ENCODE data around the gene METTL23.

The METTL23 gene

DNA sequence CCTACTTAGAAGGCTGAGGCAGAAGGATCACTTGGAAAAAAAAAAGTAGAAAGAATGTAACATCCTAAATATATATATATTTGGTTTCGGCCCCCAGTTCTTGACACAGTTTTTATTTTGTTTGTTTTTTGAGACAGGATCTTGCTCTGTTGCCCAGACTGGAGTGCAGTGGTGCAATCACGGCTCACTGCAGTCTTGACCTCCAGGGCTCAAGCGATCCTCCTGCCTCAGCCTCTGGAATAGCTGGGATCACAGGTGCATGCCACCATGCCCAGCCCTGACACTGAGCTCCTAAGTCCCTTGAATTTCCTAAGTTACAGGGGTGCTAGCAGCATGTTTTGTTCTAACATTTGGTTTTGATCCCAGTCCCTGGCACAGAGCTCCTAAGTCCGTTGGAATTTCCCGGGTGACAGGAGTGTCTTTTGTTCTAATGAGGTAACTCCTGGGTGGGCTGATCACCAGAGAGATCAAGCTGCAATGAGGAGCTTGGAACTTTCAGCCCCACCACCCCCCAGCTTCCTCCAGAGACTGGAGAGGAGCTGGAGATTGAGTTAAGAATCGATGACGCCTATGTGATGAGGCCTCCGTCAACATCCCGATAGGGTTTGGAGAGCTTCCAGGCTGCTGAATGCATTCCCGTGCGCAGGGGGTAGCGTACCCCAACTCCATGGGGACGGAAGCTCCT is 35.9 kb upstream of the METTL23 start:
- TF ChIP-seq, protein P1, sequence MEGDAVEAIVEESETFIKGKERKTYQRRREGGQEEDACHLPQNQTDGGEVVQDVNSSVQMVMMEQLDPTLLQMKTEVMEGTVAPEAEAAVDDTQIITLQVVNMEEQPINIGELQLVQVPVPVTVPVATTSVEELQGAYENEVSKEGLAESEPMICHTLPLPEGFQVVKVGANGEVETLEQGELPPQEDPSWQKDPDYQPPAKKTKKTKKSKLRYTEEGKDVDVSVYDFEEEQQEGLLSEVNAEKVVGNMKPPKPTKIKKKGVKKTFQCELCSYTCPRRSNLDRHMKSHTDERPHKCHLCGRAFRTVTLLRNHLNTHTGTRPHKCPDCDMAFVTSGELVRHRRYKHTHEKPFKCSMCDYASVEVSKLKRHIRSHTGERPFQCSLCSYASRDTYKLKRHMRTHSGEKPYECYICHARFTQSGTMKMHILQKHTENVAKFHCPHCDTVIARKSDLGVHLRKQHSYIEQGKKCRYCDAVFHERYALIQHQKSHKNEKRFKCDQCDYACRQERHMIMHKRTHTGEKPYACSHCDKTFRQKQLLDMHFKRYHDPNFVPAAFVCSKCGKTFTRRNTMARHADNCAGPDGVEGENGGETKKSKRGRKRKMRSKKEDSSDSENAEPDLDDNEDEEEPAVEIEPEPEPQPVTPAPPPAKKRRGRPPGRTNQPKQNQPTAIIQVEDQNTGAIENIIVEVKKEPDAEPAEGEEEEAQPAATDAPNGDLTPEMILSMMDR (IDR thresholded peaks at IDR 0.05; ENCODE audit: insufficient read depth, low read length, poor library complexity, severe bottlenecking), result no peak
- Histone ChIP-seq H3K4me3 (replicated peaks; ENCODE audit: low read depth, low read length) (no peak overlapping the region), H3K27me3 (replicated peaks; ENCODE audit: control insufficient read depth, insufficient read depth, low read length) (no peaks in the 10 kb centered on the region; the same call in none of the 2 replicates), H3K36me3 (ENCODE audit: control insufficient read depth, insufficient read depth, low read length) (no peaks in the 10 kb centered on the region)
- no peak for DNase-seq (ENCODE audit: extremely low read depth, insufficient read length)

DNA sequence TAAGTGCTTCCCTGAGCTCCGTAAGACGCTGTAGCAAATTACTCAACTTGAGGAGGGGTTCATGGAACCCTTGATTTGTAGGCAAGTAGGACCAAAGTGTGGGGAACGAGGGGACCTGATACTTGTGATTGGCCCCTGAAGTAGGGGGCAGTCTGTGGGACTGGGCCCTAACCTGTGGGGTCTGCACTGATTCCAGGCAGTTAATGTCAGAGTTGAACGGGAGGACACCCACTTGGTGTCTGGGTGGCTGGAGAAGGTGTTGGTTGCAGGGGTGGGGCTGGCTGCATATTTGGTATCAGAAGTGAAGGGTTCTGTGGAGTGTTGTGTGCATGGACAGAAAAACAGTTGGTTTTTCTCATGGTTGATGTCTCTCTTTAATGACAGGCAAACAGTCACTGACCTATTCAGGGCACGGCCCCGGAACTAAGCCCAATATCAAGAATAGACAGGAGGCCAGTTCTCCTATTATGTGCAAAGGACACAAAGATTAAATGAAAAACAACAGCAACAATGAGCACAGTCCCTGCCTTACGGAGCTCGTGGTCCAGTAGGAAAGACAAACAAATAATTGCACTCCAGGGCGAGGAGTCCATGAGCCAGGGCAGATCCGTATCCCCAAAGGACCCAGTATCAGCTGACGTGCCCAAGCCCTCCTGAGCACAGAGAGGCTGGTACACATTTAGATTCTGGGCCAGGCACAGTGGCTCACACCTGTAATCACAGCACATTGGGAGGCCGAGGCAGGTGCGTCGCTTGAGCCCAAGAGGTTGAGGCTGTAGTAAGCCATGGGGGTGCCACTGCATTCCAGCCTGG is 35.1 kb upstream of the METTL23 start:
- DNase-seq (ENCODE audit: extremely low read depth, insufficient read length), result no peak
- TF ChIP-seq, protein P1 (IDR thresholded peaks at IDR 0.05; ENCODE audit: insufficient read depth, low read length, poor library complexity, severe bottlenecking), result no peak
- Histone ChIP-seq H3K36me3 (ENCODE audit: control insufficient read depth, insufficient read depth, low read length) (no peaks in the 10 kb centered on the region), H3K4me3 (replicated peaks; ENCODE audit: low read depth, low read length) (no peak overlapping the region), H3K27me3 (replicated peaks; ENCODE audit: control insufficient read depth, insufficient read depth, low read length) (no peaks in the 10 kb centered on the region; the same call in 1 of the 2 replicates)

DNA sequence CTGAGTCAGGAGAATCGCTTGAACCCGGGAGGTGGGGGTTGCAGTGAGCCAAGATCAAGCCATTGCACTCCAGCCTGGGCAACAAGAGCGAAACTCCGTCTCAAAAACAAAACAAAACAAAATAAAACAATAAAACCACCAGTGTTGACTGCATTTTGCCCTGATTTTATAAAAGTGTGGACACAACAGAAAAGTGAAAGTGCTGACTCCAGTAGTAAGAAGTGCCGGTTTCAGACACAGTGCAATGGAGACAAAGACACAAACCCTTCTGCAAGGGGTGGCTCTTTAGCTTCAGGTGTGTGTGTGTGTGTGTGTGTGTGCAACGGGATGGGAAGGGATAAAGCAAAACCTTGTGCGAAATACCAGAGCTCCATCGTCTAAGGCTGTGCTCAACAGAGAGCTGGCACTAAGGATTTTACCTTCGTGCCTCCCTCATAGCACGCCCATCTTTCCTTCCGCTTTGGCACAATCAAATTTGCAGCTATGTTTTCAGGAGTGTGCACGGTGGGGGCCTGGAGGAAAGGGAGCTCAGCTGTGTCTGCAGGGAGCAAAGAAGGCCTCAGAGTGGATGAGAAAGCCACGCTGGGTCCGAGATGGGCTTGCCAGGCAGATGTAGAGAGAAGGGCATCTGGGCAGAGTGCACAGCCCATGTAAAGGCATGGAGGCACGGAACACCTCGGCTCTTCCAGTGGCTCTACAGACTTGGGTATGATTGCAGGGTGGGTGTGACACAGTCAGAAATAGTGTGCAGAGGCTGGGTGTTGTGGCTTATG is 31.4 kb upstream of the METTL23 start:
- H3K4me3 ChIP-seq (replicated peaks; ENCODE audit: low read depth, low read length), result no peak overlapping the region
- no peak for DNase-seq (ENCODE audit: extremely low read depth, insufficient read length)
- H3K36me3 ChIP-seq (ENCODE audit: control insufficient read depth, insufficient read depth, low read length), result no peaks in the 10 kb centered on the region
- TF ChIP-seq, protein P1 (IDR thresholded peaks at IDR 0.05; ENCODE audit: insufficient read depth, low read length, poor library complexity, severe bottlenecking), result no peak
- no peaks in the 10 kb centered on the region; the same call in 1 of the 2 replicates for H3K27me3 ChIP-seq (replicated peaks; ENCODE audit: control insufficient read depth, insufficient read depth, low read length)

DNA sequence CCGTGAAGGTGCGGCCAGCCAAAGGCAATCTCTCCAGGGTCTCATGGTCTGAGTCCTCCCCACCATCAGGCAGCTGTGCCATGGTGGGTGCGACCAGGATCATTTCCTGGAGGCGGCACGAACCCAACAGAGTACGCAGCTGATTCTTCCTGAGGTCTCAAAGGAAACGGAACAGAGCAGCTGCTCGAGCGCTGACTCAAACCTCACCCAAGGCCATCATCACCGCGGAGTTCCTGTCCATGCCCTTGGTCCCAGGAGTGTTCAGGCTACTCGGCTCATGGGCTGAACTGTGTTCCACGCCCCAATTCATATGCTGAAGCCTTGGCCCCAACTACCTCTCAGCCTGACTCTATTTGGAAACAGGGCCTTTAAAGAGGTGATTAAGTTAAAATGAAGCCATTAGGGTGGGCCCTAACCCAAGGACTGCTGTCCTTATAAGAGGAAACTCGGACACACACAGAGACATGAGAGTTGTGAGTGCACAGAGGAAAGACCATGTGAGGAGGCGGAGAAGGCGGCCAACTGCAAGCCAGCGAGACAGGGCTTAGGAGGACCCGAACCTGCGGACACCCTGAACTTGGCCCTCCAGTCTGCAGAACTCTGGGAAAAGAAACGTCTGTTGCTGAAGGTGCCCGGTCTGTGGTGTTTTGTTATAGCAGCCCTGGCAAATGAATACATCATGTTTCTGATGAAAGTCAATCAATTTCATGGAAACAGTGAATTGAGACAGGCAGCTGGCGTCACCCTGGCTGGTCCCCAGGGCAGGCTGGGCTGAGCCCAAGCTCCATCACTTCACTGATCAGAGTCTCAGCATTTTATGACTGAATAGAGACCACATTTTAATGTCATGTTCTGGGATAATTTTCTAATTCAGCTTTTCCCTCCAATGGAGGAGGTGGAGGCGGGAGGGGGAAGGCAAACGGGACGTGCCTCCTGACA is 29.6 kb upstream of the METTL23 start:
- TF ChIP-seq, protein P1 (IDR thresholded peaks at IDR 0.05; ENCODE audit: insufficient read depth, low read length, poor library complexity, severe bottlenecking), result no peak
- Histone ChIP-seq H3K36me3 (ENCODE audit: control insufficient read depth, insufficient read depth, low read length) (no peaks in the 10 kb centered on the region), H3K27me3 (replicated peaks; ENCODE audit: control insufficient read depth, insufficient read depth, low read length) (no peaks in the 10 kb centered on the region; the same call in 1 of the 2 replicates), H3K4me3 (replicated peaks; ENCODE audit: low read depth, low read length) (no peak overlapping the region)
- DNase-seq (ENCODE audit: extremely low read depth, insufficient read length), result peak; percentile 55
